Activated CD4-positive, alpha-beta T cell treated with anti-CD3 and anti-CD28 coated beads, Interleukin-2, amount 10 ng/mL, durations not matched to agents 24 days and 14 days (primary cell): Measurements from ENCODE around the gene MFSD6. TPM values are rescaled to one million over a fixed set of nuclear protein-coding genes. Genes with fewer than 3 reads are reported as not detected.

Source experiments
- DNase-seq: peaks from one replicate; pipeline ENCODE4 v3.0.0; 2022
- H3K27ac Mint-ChIP-seq: one replicate; pipeline ENCODE4 v1.8.0; 2022; ENCODE audit warnings: mild to moderate bottlenecking, mixed read lengths
- H3K27me3 Mint-ChIP-seq: one replicate; pipeline ENCODE4 v1.8.0; 2022; ENCODE audit warnings: mixed read lengths
- H3K36me3 Mint-ChIP-seq: one replicate; pipeline ENCODE4 v1.8.0; 2022; ENCODE audit warnings: low read depth, mild to moderate bottlenecking, mixed read lengths
- H3K4me1 Mint-ChIP-seq: one replicate; pipeline ENCODE4 v1.8.0; 2021; ENCODE audit warnings: mixed read lengths
- H3K4me3 Mint-ChIP-seq: one replicate; pipeline ENCODE4 v1.8.0; 2022; ENCODE audit warnings: mild to moderate bottlenecking, moderate library complexity, mixed read lengths
- H3K9me3 Mint-ChIP-seq: one replicate; pipeline ENCODE4 v1.8.0; 2021; ENCODE audit warnings: mixed read lengths
- intact Hi-C: fragments of 100-400 bp; cut with micrococcal nuclease; formaldehyde crosslinking; loops from one replicate; pipeline ENCODE4 v1.15.1; 2023
- total RNA-seq: library from RNA; stranded (reverse); gene quantifications from 2 replicates; pipeline ENCODE4 v1.2.3, GENCODE V29; 2022

MFSD6 gene
- total RNA-seq, 1 donor from 2014 or later: 44.6 TPM

DNA sequence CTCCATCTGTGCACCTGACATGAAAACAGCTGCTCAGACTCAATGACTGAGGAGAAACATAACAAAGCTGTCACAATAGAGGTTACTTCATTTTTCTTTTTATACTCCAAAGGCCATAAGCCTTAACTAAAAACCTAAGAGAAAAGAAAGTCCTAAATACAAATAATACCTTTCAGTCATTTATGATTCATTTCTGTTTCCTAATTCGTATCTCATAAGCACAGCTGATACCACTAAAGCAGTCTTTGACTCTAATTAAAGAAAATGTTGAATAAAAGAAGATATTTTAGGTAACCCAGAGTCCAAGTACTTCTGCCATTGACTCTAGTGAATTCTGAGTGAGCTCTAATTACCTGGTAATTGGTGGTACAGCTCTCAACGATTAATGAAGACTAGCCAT lies 105.7 kb downstream of the MFSD6 start:
- Mint-ChIP-seq H3K4me1 (peaks cover 25% of the 10 kb centered on the region), H3K4me3 (no peak overlapping the region), H3K27me3 (no peaks in the 10 kb centered on the region), H3K27ac (no peak overlapping the region), H3K9me3 (no peaks in the 10 kb centered on the region), H3K36me3 (peaks cover 41% of the 10 kb centered on the region)
- no peak for DNase-seq
- intact Hi-C loops: loop anchor here (10.0 kb wide), 1 partner anchor 291 kb away; no protein-coding TSS in a partner anchor

DNA sequence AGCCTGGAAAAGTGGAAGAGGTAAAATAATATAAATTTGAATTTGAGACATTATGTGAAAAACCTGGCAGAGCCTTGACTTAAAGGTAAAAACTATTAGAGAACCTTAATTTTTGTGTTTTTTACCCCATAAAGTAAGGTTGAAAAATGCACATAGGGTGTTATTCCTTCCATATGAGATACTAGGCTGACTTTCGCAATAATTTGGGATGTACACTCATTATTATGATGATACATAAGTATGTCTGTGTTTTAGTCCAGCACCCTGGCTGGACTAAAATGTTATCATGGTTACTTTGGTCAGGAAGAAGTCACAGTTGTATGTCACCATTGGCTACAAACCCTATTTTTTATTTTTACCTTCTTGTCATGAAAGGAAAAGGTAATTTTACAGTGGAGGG lies 106.5 kb downstream of the MFSD6 start:
- Mint-ChIP-seq H3K4me1 (peaks cover 30% of the 10 kb centered on the region), H3K27me3 (no peaks in the 10 kb centered on the region), H3K9me3 (no peaks in the 10 kb centered on the region), H3K36me3 (peaks cover 38% of the 10 kb centered on the region), H3K27ac (no peak overlapping the region), H3K4me3 (peak overlapping the region; percentile 30)
- no peak for DNase-seq
- intact Hi-C loops: loop anchor here (10.0 kb wide), 1 partner anchor 290 kb away; no protein-coding TSS in a partner anchor

DNA sequence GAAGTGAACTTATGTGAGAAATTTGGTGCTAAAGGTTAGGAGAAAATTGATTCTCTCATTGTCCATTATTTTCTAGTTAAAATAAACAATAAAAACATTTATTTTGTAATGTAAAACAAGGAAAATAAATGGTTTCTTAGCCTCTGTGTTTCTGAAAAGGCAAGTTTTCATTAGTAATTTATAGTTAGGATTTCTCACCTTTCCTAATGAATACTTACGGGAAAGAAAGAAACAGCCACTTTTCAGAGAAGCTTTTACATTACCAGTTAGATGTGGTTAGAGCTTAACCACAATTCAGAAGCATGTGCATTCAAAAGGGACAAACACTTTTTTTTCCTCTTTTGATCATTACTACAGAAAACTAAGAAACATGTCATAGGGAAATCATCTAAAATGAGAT lies 107.5 kb downstream of the MFSD6 start:
- Mint-ChIP-seq H3K36me3 (peaks cover 36% of the 10 kb centered on the region), H3K9me3 (peaks cover 2% of the 10 kb centered on the region), H3K4me3 (peak overlapping the region; percentile 57), H3K27ac (peak overlapping the region; percentile 78), H3K4me1 (peaks cover 36% of the 10 kb centered on the region), H3K27me3 (no peaks in the 10 kb centered on the region)
- intact Hi-C loops: loop anchor here (10.0 kb wide), 1 partner anchor 289 kb away; no protein-coding TSS in a partner anchor
- DNase-seq: no peak

DNA sequence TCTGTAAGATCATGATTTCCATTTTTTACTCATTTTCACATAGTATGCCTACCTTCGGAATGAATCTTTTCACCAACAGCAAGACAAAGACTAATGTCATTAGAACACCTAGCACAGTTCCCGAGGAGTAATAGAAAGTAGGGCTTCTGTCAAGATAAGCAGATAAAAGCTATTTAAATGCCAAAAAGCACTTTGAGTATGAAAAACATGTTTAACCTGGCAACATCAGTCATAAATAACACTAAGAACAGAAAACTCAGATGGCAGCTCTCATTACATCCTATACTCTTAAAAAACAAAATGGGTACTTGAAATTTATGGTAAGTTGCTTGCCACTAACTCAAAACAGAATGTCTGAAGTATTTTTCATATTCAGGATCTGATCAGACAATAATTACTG lies 109.3 kb downstream of the MFSD6 start:
- H3K4me1 Mint-ChIP-seq: peaks cover 43% of the 10 kb centered on the region
- H3K4me3 Mint-ChIP-seq: no peak overlapping the region
- intact Hi-C loops: loop anchor here (10.0 kb wide), 1 partner anchor 287 kb away; no protein-coding TSS in a partner anchor
- no peak overlapping the region for H3K27ac Mint-ChIP-seq
- peaks cover 6% of the 10 kb centered on the region for H3K9me3 Mint-ChIP-seq
- no peaks in the 10 kb centered on the region for H3K27me3 Mint-ChIP-seq
- no peak for DNase-seq
- peaks cover 45% of the 10 kb centered on the region for H3K36me3 Mint-ChIP-seq

DNA sequence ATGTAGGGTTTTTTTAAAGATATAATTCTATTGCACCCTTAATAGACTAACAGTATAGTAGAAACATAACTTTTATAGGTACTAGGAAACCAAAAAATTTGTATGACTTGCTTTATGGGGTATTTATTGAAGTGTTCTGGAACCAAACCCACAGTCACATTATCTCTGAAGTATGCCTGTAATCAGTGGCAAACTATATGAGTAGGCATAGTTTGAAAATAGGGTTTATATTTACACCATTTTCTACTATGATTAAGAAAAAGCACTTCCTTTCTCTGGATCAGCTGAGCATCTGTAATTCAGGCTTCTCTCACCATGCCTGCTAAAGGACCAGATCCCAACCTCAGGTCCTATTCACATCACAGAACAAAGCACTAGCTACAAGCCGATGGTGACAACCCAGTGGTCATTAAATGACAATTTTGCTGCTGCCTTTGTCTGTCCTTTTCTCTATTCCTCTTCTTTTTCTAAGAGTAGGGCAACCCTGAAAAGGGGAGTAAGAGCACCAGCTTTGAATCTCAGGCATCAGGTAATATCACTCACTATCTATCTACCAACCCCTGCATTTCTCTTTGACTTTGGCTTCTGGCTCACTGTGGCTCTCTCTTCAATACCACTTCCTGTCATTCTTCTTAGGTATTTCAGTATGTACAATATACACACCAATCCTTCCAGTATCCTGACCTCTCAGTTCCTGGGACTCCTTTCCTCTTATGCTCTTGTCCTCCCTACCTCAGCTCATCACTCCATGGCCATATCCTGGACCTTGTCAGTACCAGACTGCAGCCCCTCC lies 112.0 kb downstream of the MFSD6 start:
- peak overlapping the region; percentile 70 for H3K27ac Mint-ChIP-seq
- DNase-seq: peak; percentile 70
- H3K9me3 Mint-ChIP-seq: peaks cover 6% of the 10 kb centered on the region
- intact Hi-C loops: loop anchor here (10.0 kb wide), 1 partner anchor 285 kb away; no protein-coding TSS in a partner anchor
- H3K4me3 Mint-ChIP-seq: peak overlapping the region; percentile 47
- peaks cover 37% of the 10 kb centered on the region for H3K4me1 Mint-ChIP-seq
- peaks cover 41% of the 10 kb centered on the region for H3K36me3 Mint-ChIP-seq
- no peaks in the 10 kb centered on the region for H3K27me3 Mint-ChIP-seq

GRCh38 chr2:190524928-190525327 lies 116.8 kb downstream of the MFSD6 start:
- intact Hi-C loops: no loop called here
- DNase-seq: no peak
- Mint-ChIP-seq H3K27me3 (no peaks in the 10 kb centered on the region), H3K36me3 (peaks cover 36% of the 10 kb centered on the region), H3K9me3 (peaks cover 6% of the 10 kb centered on the region), H3K4me1 (peaks cover 46% of the 10 kb centered on the region), H3K27ac (no peak overlapping the region), H3K4me3 (no peak overlapping the region)

DNA sequence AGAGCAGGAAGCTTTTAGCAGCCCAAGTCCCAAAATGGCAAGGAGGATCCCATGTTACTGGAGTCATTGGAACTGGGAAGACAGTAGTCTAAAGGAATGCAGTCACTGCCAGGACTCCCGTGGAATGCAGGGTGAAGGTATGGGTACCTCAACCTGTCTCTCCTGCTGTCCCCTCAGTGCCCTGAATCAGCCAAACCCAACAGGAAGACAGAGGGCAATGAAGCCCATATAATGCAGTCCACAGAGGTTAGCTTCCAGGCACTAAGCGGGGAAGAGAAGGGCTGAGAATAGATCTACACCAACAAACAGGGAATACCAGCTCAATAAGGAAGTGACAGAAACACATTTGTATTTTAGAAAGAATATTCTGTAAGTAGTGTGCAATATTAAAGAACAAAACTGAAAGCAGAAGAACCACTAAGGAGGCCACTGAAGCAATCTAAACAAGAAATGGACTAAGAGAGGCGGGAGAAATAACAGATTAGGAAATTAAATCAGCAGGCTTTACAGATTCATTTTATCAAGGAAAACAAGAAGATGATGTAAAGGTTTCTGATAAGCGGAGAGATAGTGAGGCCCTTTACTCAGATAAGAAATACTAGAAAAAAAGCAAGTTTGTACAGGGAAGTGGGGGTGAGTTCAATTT lies 118.1 kb downstream of the MFSD6 start:
- no peaks in the 10 kb centered on the region for H3K27me3 Mint-ChIP-seq
- no peak overlapping the region for H3K27ac Mint-ChIP-seq
- peaks cover 44% of the 10 kb centered on the region for H3K4me1 Mint-ChIP-seq
- H3K36me3 Mint-ChIP-seq: peaks cover 28% of the 10 kb centered on the region
- intact Hi-C loops: no loop called here
- no peak for DNase-seq
- no peak overlapping the region for H3K4me3 Mint-ChIP-seq
- H3K9me3 Mint-ChIP-seq: no peaks in the 10 kb centered on the region

GRCh38 chr2:190527214-190527613 lies 119.1 kb downstream of the MFSD6 start:
- no peak for DNase-seq
- H3K4me3 Mint-ChIP-seq: no peak overlapping the region
- intact Hi-C loops: no loop called here
- H3K27ac Mint-ChIP-seq: no peak overlapping the region
- peaks cover 46% of the 10 kb centered on the region for H3K4me1 Mint-ChIP-seq
- no peaks in the 10 kb centered on the region for H3K9me3 Mint-ChIP-seq
- H3K36me3 Mint-ChIP-seq: peaks cover 24% of the 10 kb centered on the region
- no peaks in the 10 kb centered on the region for H3K27me3 Mint-ChIP-seq

DNA sequence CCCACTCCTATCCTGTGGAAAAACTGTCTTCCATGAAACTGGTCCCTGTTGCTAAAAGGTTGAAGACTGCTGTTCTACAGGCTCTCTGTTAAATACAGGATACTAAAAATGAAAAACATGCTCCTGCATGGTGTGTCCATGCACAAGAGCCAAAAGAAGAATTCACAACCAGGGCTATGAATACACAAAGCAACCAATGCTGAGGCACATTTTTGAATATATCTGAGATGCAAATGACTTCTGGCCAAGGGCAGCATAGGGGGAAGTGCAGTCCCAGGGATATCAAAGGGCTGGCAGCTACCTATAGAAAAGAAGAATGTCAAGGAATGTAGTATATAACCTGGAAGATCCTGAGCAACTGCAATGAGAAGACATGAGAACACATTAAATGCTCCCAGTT lies 119.8 kb downstream of the MFSD6 start:
- Mint-ChIP-seq H3K4me3 (no peak overlapping the region), H3K36me3 (peaks cover 18% of the 10 kb centered on the region), H3K27ac (no peak overlapping the region), H3K27me3 (no peaks in the 10 kb centered on the region), H3K9me3 (no peaks in the 10 kb centered on the region), H3K4me1 (peaks cover 52% of the 10 kb centered on the region)
- intact Hi-C loops: no loop called here
- no peak for DNase-seq

DNA sequence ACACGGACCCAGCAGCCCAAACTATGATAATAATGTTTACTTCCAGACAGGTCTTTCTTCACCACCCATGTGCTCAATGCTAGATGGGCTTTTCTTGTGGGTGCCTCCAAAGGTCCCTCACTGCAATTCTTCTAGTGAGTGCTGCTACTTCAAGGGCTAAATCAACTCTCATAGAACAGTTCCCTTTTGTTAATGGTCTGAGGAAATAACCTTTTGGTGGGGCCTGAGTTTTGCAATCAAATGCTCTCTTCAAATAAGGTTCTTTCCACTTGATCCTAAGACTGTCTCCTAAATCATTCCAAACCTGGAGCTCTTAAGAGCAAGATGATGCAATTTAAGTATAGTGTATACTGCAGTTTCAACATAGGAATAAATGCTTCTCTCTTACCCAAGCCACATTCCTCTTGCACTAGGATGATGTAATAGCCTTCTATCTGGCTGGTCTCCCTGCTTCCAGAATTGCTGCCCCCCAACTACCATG lies 120.4 kb downstream of the MFSD6 start:
- H3K27ac Mint-ChIP-seq: no peak overlapping the region
- H3K4me1 Mint-ChIP-seq: peaks cover 56% of the 10 kb centered on the region
- H3K9me3 Mint-ChIP-seq: no peaks in the 10 kb centered on the region
- peaks cover 15% of the 10 kb centered on the region for H3K36me3 Mint-ChIP-seq
- no peak for DNase-seq
- H3K4me3 Mint-ChIP-seq: no peak overlapping the region
- intact Hi-C loops: no loop called here
- no peaks in the 10 kb centered on the region for H3K27me3 Mint-ChIP-seq

- intact Hi-C loops: loop anchor here (1.0 to 10.0 kb wide), 3 partner anchors 8 to 745 kb away; partner anchors contain the start of genes ORMDL1, PMS1 and STAT1
- Mint-ChIP-seq H3K4me3 (no peak overlapping the region), H3K4me1 (peaks cover 57% of the 10 kb centered on the region), H3K27ac (peak overlapping the region; percentile 5), H3K27me3 (no peaks in the 10 kb centered on the region), H3K9me3 (no peaks in the 10 kb centered on the region), H3K36me3 (peaks cover 8% of the 10 kb centered on the region)
- DNase-seq: no peak
These were observed 121.5 kb downstream of the MFSD6 start for GRCh38 chr2:190529486-190530247.

- Mint-ChIP-seq H3K4me3 (no peak overlapping the region), H3K27me3 (no peaks in the 10 kb centered on the region), H3K9me3 (no peaks in the 10 kb centered on the region), H3K27ac (peak overlapping the region; percentile 12), H3K36me3 (peaks cover 8% of the 10 kb centered on the region), H3K4me1 (peaks cover 51% of the 10 kb centered on the region)
- DNase-seq: peak; percentile 59
- intact Hi-C loops: loop anchor here (1.0 to 10.0 kb wide), 3 partner anchors 9 to 746 kb away; partner anchors contain the start of genes ORMDL1, PMS1 and STAT1
These were observed 122.2 kb downstream of the MFSD6 start for GRCh38 chr2:190530248-190530900.

GRCh38 chr2:190532581-190532980 lies 124.4 kb downstream of the MFSD6 start:
- intact Hi-C loops: loop anchor here (2.0 to 10.0 kb wide), 3 partner anchors 190 to 748 kb away; partner anchors contain the start of genes ORMDL1, PMS1 and STAT1
- H3K27me3 Mint-ChIP-seq: no peaks in the 10 kb centered on the region
- H3K9me3 Mint-ChIP-seq: no peaks in the 10 kb centered on the region
- H3K27ac Mint-ChIP-seq: no peak overlapping the region
- H3K36me3 Mint-ChIP-seq: peaks cover 22% of the 10 kb centered on the region
- peaks cover 50% of the 10 kb centered on the region for H3K4me1 Mint-ChIP-seq
- DNase-seq: peak; percentile 62
- peak overlapping the region; percentile 93 for H3K4me3 Mint-ChIP-seq
